ENCODE data around the gene CNOT9. TPM values are rescaled to one million over a fixed set of nuclear protein-coding genes. Genes with fewer than 3 reads are reported as not detected.

Gene CNOT9, protein sequence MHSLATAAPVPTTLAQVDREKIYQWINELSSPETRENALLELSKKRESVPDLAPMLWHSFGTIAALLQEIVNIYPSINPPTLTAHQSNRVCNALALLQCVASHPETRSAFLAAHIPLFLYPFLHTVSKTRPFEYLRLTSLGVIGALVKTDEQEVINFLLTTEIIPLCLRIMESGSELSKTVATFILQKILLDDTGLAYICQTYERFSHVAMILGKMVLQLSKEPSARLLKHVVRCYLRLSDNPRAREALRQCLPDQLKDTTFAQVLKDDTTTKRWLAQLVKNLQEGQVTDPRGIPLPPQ
- total RNA-seq, result 33.5 and 42.1 TPM in 2 replicates

GRCh38 chr2:218568190-218569037 lies at the start of gene CNOT9, which contains the start of gene USP37:
TSS of gene CNOT9 (plus strand) at chr2:218568839. CDS start at chr2:218568955, 116 bp downstream.
TSS of gene USP37 (minus strand) at chr2:218568351. CDS start at chr2:218558653, 9,698 bp downstream.

GRCh38 chr2:218607436-218608115 lies 38.9 kb downstream of the CNOT9 start, which contains the start of gene PLCD4:
TSS of gene PLCD4 (plus strand) at chr2:218607899. CDS start at chr2:218615740, 7,841 bp downstream.

Other genes with a start within 250 kb of the CNOT9 start
- gene CATIP, start 212.0 kb upstream of the CNOT9 start, total RNA-seq, result not detected in 2 replicates
- under 0.01 and 0.19 TPM in 2 replicates for gene SLC11A1, start 186.6 kb upstream of the CNOT9 start, total RNA-seq
- gene CTDSP1, start 169.0 kb upstream of the CNOT9 start, total RNA-seq, result 34.9 and 66.9 TPM in 2 replicates
- not detected in 2 replicates for gene VIL1, start 149.7 kb upstream of the CNOT9 start, total RNA-seq
- 7.7 and 10.4 TPM in 2 replicates for gene USP37, start 488 bp upstream of the CNOT9 start, total RNA-seq
- 0.85 and 1.6 TPM in 2 replicates for gene PLCD4, start 39.1 kb downstream of the CNOT9 start, total RNA-seq
- gene ZNF142, start 90.8 kb downstream of the CNOT9 start, total RNA-seq, result 6.5 and 8.2 TPM in 2 replicates
- gene BCS1L, start 90.8 kb downstream of the CNOT9 start, total RNA-seq, result 35.8 and 45.3 TPM in 2 replicates
- gene RNF25, start 103.2 kb downstream of the CNOT9 start, total RNA-seq, result 30.0 and 44.4 TPM in 2 replicates
- 10.9 and 24.0 TPM in 2 replicates for gene STK36, start 103.2 kb downstream of the CNOT9 start, total RNA-seq
- gene TTLL4, start 142.0 kb downstream of the CNOT9 start, total RNA-seq, result 5.6 and 8.7 TPM in 2 replicates
- gene CYP27A1, start 213.3 kb downstream of the CNOT9 start, total RNA-seq, result 5.8 and 8.6 TPM in 2 replicates